Lower leg skin (tissue), 4 donors: ENCODE data around the gene C1orf116. TPM values are rescaled to one million over a fixed set of nuclear protein-coding genes. Genes with fewer than 3 reads are reported as not detected.

ENCODE experiments used
- DNase-seq, 2 donors: peaks; one replicate each; pipeline ENCODE4 v3.0.0-alpha.2; 2019; ENCODE audit warnings: low spot score in 2 of 2
- H3K4me3 ChIP-seq: fragments of 200-600 bp; sonication (generic); 2 replicates; pipeline ENCODE4 v1.5.1; 2017; ENCODE audit warnings: mild to moderate bottlenecking, low read depth; ENCODE audit not compliant: poor library complexity, severe bottlenecking
- CTCF ChIP-seq, 3 donors: fragments of 450-650 bp; IDR thresholded peaks; one replicate each; pipeline ENCODE4 v1.5.1; 2016; ENCODE audit warnings: antibody characterized with exemption in 3 of 3, mild to moderate bottlenecking in 3 of 3, moderate library complexity in 2 of 3
- POLR2A ChIP-seq, 2 donors: fragments of 450-650 bp; IDR thresholded peaks; one replicate each; pipeline ENCODE4 v1.6.1; 2016 to 2017; ENCODE audit warnings: antibody characterized with exemption in 2 of 2, mild to moderate bottlenecking in 1 of 2, moderate library complexity in 1 of 2
- WGBS, 2 donors: methylation state at CpG; one replicate each; pipeline ENCODE4 v1.1.5; 2018; 5-methylcytosine and 5-hydroxymethylcytosine counted together
- intact Hi-C: fragments of 100-400 bp; cut with DNase I; formaldehyde crosslinking; loops from one replicate; pipeline ENCODE4 v1.15.0; 2023; ENCODE audit warnings: low total_unique reads
- total RNA-seq, 4 donors: library from RNA; depleted of rRNA; stranded (reverse); fragments of >200 nt; gene quantifications; one replicate each; pipeline ENCODE4 v1.1.0, GENCODE V29; 2016

C1orf116 gene
- total RNA-seq, 4 donors from 2014 or later: 81.5 to 137 (median 110) TPM

GRCh38 chr1:207033302-207033701 lies 746 bp upstream of the C1orf116 start:
- no peak for TF ChIP-seq CTCF (IDR thresholded peaks at IDR 0.05)
- no peak for TF ChIP-seq POLR2A (IDR thresholded peaks at IDR 0.05)
- 45 to 51% methylated on average over 2 of the region's 2 CpGs for WGBS, 2 donors
- DNase-seq: no peak
- intact Hi-C loops: no loop called here
- H3K4me3 ChIP-seq: no peak overlapping the region

GRCh38 chr1:207031632-207032264 lies 808 bp downstream of the C1orf116 start:
- intact Hi-C loops: no loop called here
- TF ChIP-seq POLR2A (IDR thresholded peaks at IDR 0.05): no peak
- TF ChIP-seq CTCF (IDR thresholded peaks at IDR 0.05): no peak
- DNase-seq: peak; percentile 80 to 86
- no peak overlapping the region for H3K4me3 ChIP-seq
- whole genome bisulfite sequencing, 2 donors: 46 to 50% methylated on average over 7 of the region's 7 CpGs

GRCh38 chr1:207031016-207031415 lies 1.5 kb downstream of the C1orf116 start:
- no peak for DNase-seq
- intact Hi-C loops: no loop called here

GRCh38 chr1:207030522-207031009 lies 2.0 kb downstream of the C1orf116 start:
- H3K4me3 ChIP-seq: no peak overlapping the region
- intact Hi-C loops: no loop called here
- no peak for TF ChIP-seq POLR2A (IDR thresholded peaks at IDR 0.05)
- TF ChIP-seq CTCF (IDR thresholded peaks at IDR 0.05): no peak
- no peak for DNase-seq
- WGBS, 2 donors: 43 to 57% methylated on average over 5 of the region's 5 CpGs

More at GRCh38 chr1:207031016-207031415, 1.5 kb downstream of the C1orf116 start:
- H3K4me3 ChIP-seq: no peak overlapping the region
- TF ChIP-seq CTCF (IDR thresholded peaks at IDR 0.05) (no peak), POLR2A (IDR thresholded peaks at IDR 0.05) (no peak)
- 19 to 33% methylated on average over 1 of the region's 1 CpG for WGBS, 2 donors

GRCh38 chr1:207029701-207030521 lies 2.6 kb downstream of the C1orf116 start:
- peak in 1 of 2 donors; percentile 80 for DNase-seq
- intact Hi-C loops: no loop called here
- TF ChIP-seq CTCF (IDR thresholded peaks at IDR 0.05) (no peak), POLR2A (IDR thresholded peaks at IDR 0.05) (no peak)
- 32 to 42% methylated on average over 5 of the region's 5 CpGs for WGBS, 2 donors
- H3K4me3 ChIP-seq: no peak overlapping the region
